Aorta (tissue), 5 donors: ENCODE data around the gene TEAD1. TPM values are rescaled to one million over a fixed set of nuclear protein-coding genes. Genes with fewer than 3 reads are reported as not detected.

Source experiments
- ATAC-seq: fragments of 200-7000 bp; cut with Tn5 transposase; one replicate; pipeline ENCODE4 v1.9.1; 2022; ENCODE audit warnings: moderate library complexity; ENCODE audit not compliant: low FRiP score
- DNase-seq, 2 donors: peaks; one replicate each; pipeline ENCODE4 v3.0.0-alpha.2; 2020
- H3K27ac ChIP-seq, 2 donors: one replicate each; pipeline ENCODE4 v1.5.1; 2013; ENCODE audit warnings: low read length in 2 of 2, mild to moderate bottlenecking in 2 of 2, moderate library complexity in 2 of 2, control low read depth in 1 of 2, inconsistent platforms in 1 of 2, low read depth in 1 of 2
- H3K27me3 ChIP-seq, 2 donors: one replicate each; pipeline ENCODE4 v1.6.1; 2013; ENCODE audit warnings: control low read depth in 1 of 2, low read length in 1 of 2, mild to moderate bottlenecking in 1 of 2, moderate library complexity in 1 of 2; ENCODE audit not compliant: insufficient read depth in 2 of 2, control insufficient read depth in 1 of 2
- H3K36me3 ChIP-seq, 2 donors: one replicate each; pipeline ENCODE4 v1.6.1; 2013; ENCODE audit warnings: control low read depth in 1 of 2, low read length in 1 of 2, mild to moderate bottlenecking in 1 of 2; ENCODE audit not compliant: insufficient read depth in 2 of 2, control insufficient read depth in 1 of 2
- H3K4me1 ChIP-seq, 2 donors: one replicate each; pipeline ENCODE4 v1.6.1; 2013; ENCODE audit warnings: low read length in 2 of 2, control low read depth in 1 of 2, mild to moderate bottlenecking in 1 of 2, moderate library complexity in 1 of 2; ENCODE audit not compliant: insufficient read depth in 2 of 2, control insufficient read depth in 1 of 2
- H3K4me3 ChIP-seq, 2 donors: one replicate each; pipeline ENCODE4 v1.5.1; 2013; ENCODE audit warnings: low read length in 2 of 2, control low read depth in 1 of 2, mild to moderate bottlenecking in 1 of 2
- H3K9me3 ChIP-seq: one replicate; pipeline ENCODE4 v1.6.1; 2013; ENCODE audit warnings: mild to moderate bottlenecking, low read length; ENCODE audit not compliant: control insufficient read depth
- WGBS, 2 donors: extraction: QIAGEN DNeasy Blood & Tissue Kit; methylation state at CpG; one replicate each; pipeline ENCODE4 v1.1.7; 2013; 5-methylcytosine and 5-hydroxymethylcytosine counted together
- intact Hi-C, 2 donors: fragments of 100-400 bp; cut with DNase I; formaldehyde crosslinking; loops; one replicate each; pipeline versions ENCODE4 v1.14.2 to v1.15.0; 2022
- polyA plus RNA-seq, 2 donors: library from polyadenylated mRNA; stranded (reverse); fragments of 200-250 nt; gene quantifications; one replicate each; pipeline ENCODE4 v1.2.3, GENCODE V29; 2013
- total RNA-seq, 2 donors: library from RNA; stranded (reverse); fragmentation: NEBNext Ultra II Directional; extraction: Animal tissue kit (Norgen Biotek cat#: 25700); gene quantifications; one replicate each; pipeline ENCODE4 v1.2.1, GENCODE V29; 2021
- donor health status: healthy with polysubstance abuse.
- donor health status: Bipolar disorder and iron deficiency.
- donor health status: DM: no; HTN: no; CAD: no.
- donor health status: DM: no; HTN: no; CAD: no.
- donor health status: DM: yes; HTN: yes; CAD: no.

TEAD1 gene
- total and polyA plus RNA-seq, 4 donors = 10.8 to 64.9 (median 34.3) TPM

DNA sequence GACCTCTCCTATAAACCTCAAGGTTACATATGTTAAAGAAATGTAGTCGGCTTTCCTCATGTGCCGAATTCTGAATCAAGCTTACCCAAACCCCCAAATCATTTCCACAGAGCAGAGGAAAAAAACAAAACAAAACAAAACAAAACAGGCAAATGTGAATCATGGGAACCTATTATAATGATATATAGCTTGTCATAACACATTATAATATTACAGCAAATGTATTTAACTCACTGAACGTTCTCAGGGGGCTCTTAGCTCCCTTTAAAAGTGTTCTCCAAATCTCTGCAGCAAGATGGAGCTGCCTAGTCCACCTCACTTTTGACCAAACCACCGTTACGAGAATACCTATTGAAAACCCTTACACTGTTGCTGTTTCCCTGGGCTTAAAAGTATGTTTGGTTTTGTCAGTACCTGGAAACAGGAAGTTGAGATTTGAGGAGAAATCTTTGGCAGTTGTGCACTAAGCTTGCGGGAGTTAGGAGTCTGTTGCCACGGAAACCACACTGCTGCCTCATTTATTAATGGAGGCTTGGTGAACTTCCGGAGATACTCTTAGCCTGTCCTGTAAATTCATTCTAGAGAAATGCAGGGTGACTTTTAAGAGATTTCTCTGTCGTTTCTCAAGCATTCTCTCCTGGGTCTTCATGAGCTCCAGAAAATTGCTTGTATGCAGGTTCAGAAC lies 167.9 kb downstream of the TEAD1 start:
- Histone ChIP-seq H3K36me3 (peaks cover 0 to 2% of the 10 kb centered on the region in 2 donors), H3K27ac (no peak overlapping the region), H3K27me3 (no peaks in the 10 kb centered on the region), H3K9me3 (no peaks in the 10 kb centered on the region), H3K4me1 (peaks cover 4 to 9% of the 10 kb centered on the region in 2 donors), H3K4me3 (no peak overlapping the region)
- ATAC-seq (no peak), DNase-seq (no peak)
- WGBS, 2 donors = 16 to 27% methylated on average over 9 of the region's 9 CpGs
- intact Hi-C loops = no loop called here

GRCh38 chr11:12842933-12843636 lies 168.9 kb downstream of the TEAD1 start:
- peaks cover 4 to 9% of the 10 kb centered on the region in 2 donors for H3K4me1 ChIP-seq
- intact Hi-C loops = no loop called here
- peaks cover 0 to 2% of the 10 kb centered on the region in 2 donors for H3K36me3 ChIP-seq
- H3K9me3 ChIP-seq = no peaks in the 10 kb centered on the region
- H3K4me3 ChIP-seq = no peak overlapping the region
- 60 to 61% methylated on average over 6 of the region's 6 CpGs for WGBS, 2 donors
- H3K27me3 ChIP-seq = no peaks in the 10 kb centered on the region
- DNase-seq = no peak
- ATAC-seq = peak; percentile 28
- no peak overlapping the region for H3K27ac ChIP-seq

DNA sequence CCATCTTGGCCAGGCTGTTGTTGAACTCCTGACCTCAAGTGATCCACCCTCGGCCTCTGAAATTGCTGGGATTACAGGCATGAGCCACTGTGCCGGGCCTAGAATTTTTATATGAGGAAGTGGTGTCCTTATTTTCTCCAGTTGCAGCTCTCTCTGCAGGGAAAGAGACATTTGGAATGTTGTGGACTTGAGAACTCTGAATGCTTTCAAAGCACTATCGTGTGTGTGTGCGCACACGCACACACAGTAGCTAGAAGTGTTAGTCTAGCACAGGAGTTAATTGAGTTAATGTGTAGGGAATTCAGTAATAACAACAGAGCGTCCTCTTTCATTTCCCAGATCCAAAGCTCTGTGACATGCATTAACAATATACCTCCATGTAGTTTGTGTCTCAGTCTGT lies 170.9 kb downstream of the TEAD1 start:
- no peak overlapping the region for H3K27ac ChIP-seq
- 90 to 91% methylated on average over 6 of the region's 6 CpGs for WGBS, 2 donors

DNA sequence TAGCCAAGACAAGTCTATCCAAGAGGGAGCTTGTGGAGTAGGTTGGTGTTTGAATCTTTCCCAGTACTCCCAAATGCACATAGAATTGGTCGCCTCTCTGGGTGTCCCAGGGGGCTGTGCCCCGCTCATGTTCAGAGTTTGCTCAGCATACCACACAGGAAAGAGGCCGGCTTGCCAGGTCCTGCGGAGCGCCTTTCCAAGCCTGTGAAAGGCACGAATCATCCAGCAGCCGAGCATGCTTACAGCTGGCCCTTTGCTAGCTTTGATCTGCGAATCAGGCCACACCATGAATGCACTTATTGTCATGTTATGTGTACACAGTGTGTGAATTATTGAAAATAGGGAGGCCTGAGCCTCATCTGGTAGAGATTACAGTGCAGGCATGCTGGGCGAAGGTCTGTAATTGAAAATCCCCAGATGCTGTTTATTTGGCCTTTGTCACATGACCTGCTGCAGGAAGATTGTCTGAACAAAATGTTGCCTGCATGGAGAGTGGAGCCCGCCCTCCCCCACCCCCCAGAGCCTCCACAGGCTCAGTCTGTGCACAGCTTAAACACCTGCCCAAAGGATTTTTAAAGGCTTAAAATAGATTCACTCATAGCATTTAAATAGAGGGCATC lies 171.6 kb downstream of the TEAD1 start:
- Histone ChIP-seq H3K9me3 (no peaks in the 10 kb centered on the region), H3K4me1 (peaks cover 4 to 6% of the 10 kb centered on the region in 2 donors), H3K27me3 (no peaks in the 10 kb centered on the region), H3K27ac (no peak overlapping the region), H3K4me3 (no peak overlapping the region), H3K36me3 (no peaks in the 10 kb centered on the region)
- ATAC-seq (no peak), DNase-seq (no peak)
- intact Hi-C loops = no loop called here
- WGBS, 2 donors = 17 to 24% methylated on average over 10 of the region's 10 CpGs

More for the DNA sequence above, 170.9 kb downstream of the TEAD1 start:
- H3K36me3 ChIP-seq = peaks cover 0 to 2% of the 10 kb centered on the region in 2 donors
- no peak for DNase-seq
- peaks cover 4 to 6% of the 10 kb centered on the region in 2 donors for H3K4me1 ChIP-seq
- intact Hi-C loops = no loop called here
- no peak for ATAC-seq
- H3K27me3 ChIP-seq = no peaks in the 10 kb centered on the region
- no peaks in the 10 kb centered on the region for H3K9me3 ChIP-seq
- H3K4me3 ChIP-seq = no peak overlapping the region

GRCh38 chr11:12846786-12847615 lies 172.8 kb downstream of the TEAD1 start:
- no peak for DNase-seq

DNA sequence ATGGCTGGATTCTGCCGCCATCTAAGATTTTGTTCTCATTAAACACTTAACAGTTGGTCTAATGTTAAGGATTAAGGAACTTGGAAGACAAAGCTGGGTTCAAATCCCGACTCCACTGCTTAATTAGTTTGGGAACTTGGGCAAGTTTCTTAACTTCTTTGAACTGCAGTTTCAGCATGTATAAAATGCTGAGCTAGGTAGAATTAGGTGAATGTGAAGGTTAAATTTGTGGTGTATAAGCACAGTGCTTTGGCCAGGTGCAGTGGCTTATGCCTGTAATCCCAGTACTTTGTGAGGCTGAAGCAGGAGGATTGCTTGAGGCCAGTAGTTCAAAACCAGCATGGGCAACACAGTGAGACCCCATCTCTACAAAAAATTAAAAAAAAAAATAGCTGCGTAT lies 174.2 kb downstream of the TEAD1 start:
- no peak for DNase-seq
- WGBS, 2 donors = 97 to 100% methylated on average over 3 of the region's 3 CpGs
- no peak for ATAC-seq
- Histone ChIP-seq H3K4me3 (no peak overlapping the region), H3K36me3 (no peaks in the 10 kb centered on the region), H3K9me3 (no peaks in the 10 kb centered on the region), H3K27me3 (no peaks in the 10 kb centered on the region), H3K27ac (no peak overlapping the region), H3K4me1 (peaks cover 3 to 4% of the 10 kb centered on the region in 2 donors)
- intact Hi-C loops = no loop called here

More at GRCh38 chr11:12846786-12847615, 172.8 kb downstream of the TEAD1 start:
- 86 to 87% methylated on average over 3 of the region's 3 CpGs for WGBS, 2 donors
- Histone ChIP-seq H3K27ac (no peak overlapping the region), H3K36me3 (no peaks in the 10 kb centered on the region), H3K4me3 (no peak overlapping the region), H3K27me3 (no peaks in the 10 kb centered on the region), H3K9me3 (no peaks in the 10 kb centered on the region), H3K4me1 (peaks cover 4 to 6% of the 10 kb centered on the region in 2 donors)
- intact Hi-C loops = no loop called here
- no peak for ATAC-seq

DNA sequence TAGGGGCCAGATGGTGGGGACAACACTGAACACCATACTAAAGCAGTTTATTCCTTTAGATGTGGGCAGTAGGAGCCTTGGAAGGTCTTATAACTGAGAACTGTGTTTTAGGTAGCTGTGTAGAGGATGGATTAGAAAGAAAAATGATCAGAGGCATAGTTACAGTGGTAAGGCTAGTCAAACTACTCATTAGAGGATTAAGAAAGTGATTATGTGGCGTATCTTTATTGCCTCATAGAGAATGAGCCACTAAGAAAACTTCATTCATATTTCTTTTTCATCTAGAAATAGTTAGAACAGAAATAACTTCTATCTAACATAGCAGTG lies 179.1 kb downstream of the TEAD1 start:
- WGBS, 2 donors = 3 to 61% methylated on average over 1 of the region's 1 CpG
- ATAC-seq = no peak
- intact Hi-C loops = no loop called here

GRCh38 chr11:12853652-12854296 lies 179.6 kb downstream of the TEAD1 start:
- no peak overlapping the region for H3K27ac ChIP-seq
- ATAC-seq (peak; percentile 51), DNase-seq (no peak)
- no peaks in the 10 kb centered on the region for H3K4me1 ChIP-seq
- WGBS, 2 donors = 45 to 48% methylated on average over 7 of the region's 7 CpGs
- no peaks in the 10 kb centered on the region for H3K36me3 ChIP-seq
- no peaks in the 10 kb centered on the region for H3K27me3 ChIP-seq
- H3K4me3 ChIP-seq = no peak overlapping the region
- intact Hi-C loops = no loop called here
- H3K9me3 ChIP-seq = no peaks in the 10 kb centered on the region

More for the DNA sequence above, 179.1 kb downstream of the TEAD1 start:
- no peaks in the 10 kb centered on the region for H3K4me1 ChIP-seq
- no peaks in the 10 kb centered on the region for H3K36me3 ChIP-seq
- H3K27ac ChIP-seq = no peak overlapping the region
- DNase-seq = no peak
- H3K27me3 ChIP-seq = no peaks in the 10 kb centered on the region
- no peaks in the 10 kb centered on the region for H3K9me3 ChIP-seq
- H3K4me3 ChIP-seq = no peak overlapping the region
